Hindlimb muscle (tissue), 1 donor: ENCODE data around the gene CCL15. TPM values are rescaled to one million over a fixed set of nuclear protein-coding genes. Genes with fewer than 3 reads are reported as not detected.

ENCODE experiments used
- polyA plus RNA-seq: library from polyadenylated mRNA; unstranded; fragments of 120-200 nt; gene quantifications from one replicate; pipeline ENCODE4 v1.2.1, GENCODE V29; 2013; ENCODE audit not compliant: insufficient read length

Gene CCL15
- polyA plus RNA-seq, 1 donor = not detected

Other genes with a start within 250 kb of the CCL15 start
- gene GAS2L2, start 248.3 kb downstream of the CCL15 start, polyA plus RNA-seq = not detected
- not detected for gene C17orf50, start 240.7 kb downstream of the CCL15 start, polyA plus RNA-seq
- gene MMP28, start 205.9 kb downstream of the CCL15 start, polyA plus RNA-seq = 4.5 TPM
- gene TAF15, start 192.1 kb downstream of the CCL15 start, polyA plus RNA-seq = 113 TPM
- not detected for gene HEATR9, start 132.7 kb downstream of the CCL15 start, polyA plus RNA-seq
- gene CCL5, start 121.2 kb downstream of the CCL15 start, polyA plus RNA-seq = 0.74 TPM
- gene RDM1, start 70.8 kb downstream of the CCL15 start, polyA plus RNA-seq = 0.67 TPM
- not detected for gene LYZL6, start 57.8 kb downstream of the CCL15 start, polyA plus RNA-seq
- 0.13 TPM for gene CCL16, start 20.1 kb downstream of the CCL15 start, polyA plus RNA-seq
- gene CCL14, start 14.8 kb downstream of the CCL15 start, polyA plus RNA-seq = 40.4 TPM
- gene CCL23, start 16.4 kb upstream of the CCL15 start, polyA plus RNA-seq = not detected
- gene CCL18, start 62.7 kb upstream of the CCL15 start, polyA plus RNA-seq = not detected
- gene CCL3, start 88.6 kb upstream of the CCL15 start, polyA plus RNA-seq = 5.8 TPM
- gene CCL4, start 102.3 kb upstream of the CCL15 start, polyA plus RNA-seq = 3.2 TPM
- 10.9 TPM for gene TBC1D3B, start 175.1 kb upstream of the CCL15 start, polyA plus RNA-seq
- gene CCL3L1, start 195.2 kb upstream of the CCL15 start, polyA plus RNA-seq = 0.65 TPM
- gene CCL4L2, start 209.5 kb upstream of the CCL15 start, polyA plus RNA-seq = 1.3 TPM